ENCODE measurements around the gene CD8B2. TPM values are rescaled to one million over a fixed set of nuclear protein-coding genes. Genes with fewer than 3 reads are reported as not detected.
"Not testable (repeated sequence)": the region's sequence is repeated elsewhere in the genome, so short reads cannot be mapped to it uniquely, and the experiment has no call there.

CD8B2 gene
- not detected for polyA plus RNA-seq (2013, experiment 1 of 2; ENCODE audit: insufficient read length)
- polyA plus RNA-seq (2013, experiment 2 of 2; ENCODE audit: insufficient read length), result not detected

DNA sequence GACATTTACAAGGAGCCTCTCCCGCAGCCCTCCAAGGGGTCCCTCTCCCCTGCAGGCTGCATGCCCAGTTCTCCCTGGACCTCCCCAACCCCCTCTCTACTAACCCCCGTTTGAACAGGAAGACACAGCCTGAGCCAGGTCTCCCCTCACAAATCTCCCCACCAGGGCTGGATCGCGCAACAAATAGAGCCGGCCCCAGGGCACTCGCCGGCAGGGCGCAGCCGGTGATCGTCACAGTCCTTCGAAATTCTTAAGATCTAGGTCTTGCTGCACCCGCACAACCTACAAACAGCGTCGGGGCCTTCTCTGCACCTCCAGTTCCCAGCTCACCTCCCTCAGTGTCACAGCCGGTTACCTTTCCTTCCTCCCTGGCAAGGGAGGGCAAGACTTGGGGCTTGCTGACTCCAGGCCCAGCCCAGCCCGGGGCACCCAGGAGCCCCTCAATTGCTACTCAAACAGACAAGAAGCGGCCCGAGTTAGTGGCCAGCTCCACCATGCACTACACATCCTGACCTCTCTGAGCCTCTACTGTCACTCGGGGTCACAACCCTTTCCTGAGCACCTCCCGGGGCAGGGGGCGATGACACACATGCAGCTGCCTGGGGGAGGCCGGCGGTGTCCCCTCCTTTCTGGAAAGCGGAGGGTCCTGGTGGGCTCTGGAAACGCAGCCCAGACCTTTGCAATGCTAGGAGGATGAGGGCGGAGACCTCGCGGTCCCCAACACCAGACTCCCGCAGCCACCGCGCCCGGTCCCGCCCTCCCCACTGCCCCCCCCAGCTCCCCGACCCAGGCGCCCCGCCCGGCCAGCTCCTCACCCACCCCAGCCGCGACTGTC is at the start of gene CD8B2:
CD8B2 (plus strand) TSS at position 814 of the 835 bp plus-strand sequence. CDS start 63 bp downstream, outside the sequence.
- not testable (repeated sequence) for DNase-seq

GRCh38 chr2:106461882-106462281 is 25.3 kb upstream of the CD8B2 start:
- DNase-seq, result not testable (repeated sequence)

DNA sequence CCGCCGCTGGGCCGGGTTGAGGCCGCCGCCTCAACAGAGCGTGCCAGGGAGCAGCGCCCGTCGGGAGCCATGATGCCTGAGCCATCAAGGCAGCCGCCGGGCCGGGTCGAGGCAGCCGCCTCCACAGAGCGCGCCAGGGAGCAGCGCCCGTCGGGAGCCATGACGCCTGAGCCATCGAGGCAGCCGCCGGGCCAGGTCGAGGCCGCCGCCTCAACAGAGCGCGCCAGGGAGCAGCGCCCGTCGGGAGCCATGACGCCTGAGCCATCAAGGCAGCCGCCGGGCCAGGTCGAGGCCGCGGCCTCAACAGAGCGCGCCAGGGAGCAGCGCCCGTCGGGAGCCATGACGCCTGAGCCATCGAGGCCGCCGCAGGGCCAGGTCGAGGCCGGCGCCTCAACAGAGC is 19.6 kb upstream of the CD8B2 start:
- not testable (repeated sequence) for DNase-seq

GRCh38 chr2:106468107-106468506 is 19.1 kb upstream of the CD8B2 start, which contains the start of gene RGPD3:
TSS of gene RGPD3 (minus strand) at chr2:106468413. CDS start at chr2:106468288, 125 bp downstream.
- DNase-seq, result not testable (repeated sequence)

- DNase-seq, result not testable (repeated sequence)
Observed at GRCh38 chr2:106470658-106471057, 16.5 kb upstream of the CD8B2 start.

GRCh38 chr2:106477647-106478046 is 9.5 kb upstream of the CD8B2 start:
- DNase-seq, result not testable (repeated sequence)

GRCh38 chr2:106479563-106479962 is 7.6 kb upstream of the CD8B2 start:
- DNase-seq, result not testable (repeated sequence)

GRCh38 chr2:106487386-106488191 is 425 bp downstream of the CD8B2 start:
- DNase-seq, result not testable (repeated sequence)

DNA sequence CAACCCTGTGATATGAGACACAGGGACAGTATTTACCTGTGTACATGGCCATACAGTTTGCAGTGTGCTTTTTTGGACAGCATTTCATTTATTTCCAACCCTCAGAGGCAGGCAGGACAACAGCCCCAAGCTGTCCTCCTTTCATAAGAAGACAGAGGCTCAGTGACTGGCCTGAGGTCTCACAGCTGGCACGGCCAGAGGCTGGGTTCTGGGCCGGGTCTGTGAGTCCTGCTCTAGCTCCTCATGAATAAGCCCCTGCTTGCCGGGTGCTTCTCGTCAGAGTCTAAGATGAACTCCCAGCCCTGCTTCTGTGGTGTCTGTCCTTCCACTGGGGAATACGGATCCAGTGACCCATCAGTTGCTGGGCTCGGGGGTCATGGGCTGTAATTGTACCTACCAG is 2.5 kb downstream of the CD8B2 start:
- DNase-seq, result not testable (repeated sequence)

- DNase-seq, result not testable (repeated sequence)
Observed at GRCh38 chr2:106492399-106492798, 5.2 kb downstream of the CD8B2 start.

DNA sequence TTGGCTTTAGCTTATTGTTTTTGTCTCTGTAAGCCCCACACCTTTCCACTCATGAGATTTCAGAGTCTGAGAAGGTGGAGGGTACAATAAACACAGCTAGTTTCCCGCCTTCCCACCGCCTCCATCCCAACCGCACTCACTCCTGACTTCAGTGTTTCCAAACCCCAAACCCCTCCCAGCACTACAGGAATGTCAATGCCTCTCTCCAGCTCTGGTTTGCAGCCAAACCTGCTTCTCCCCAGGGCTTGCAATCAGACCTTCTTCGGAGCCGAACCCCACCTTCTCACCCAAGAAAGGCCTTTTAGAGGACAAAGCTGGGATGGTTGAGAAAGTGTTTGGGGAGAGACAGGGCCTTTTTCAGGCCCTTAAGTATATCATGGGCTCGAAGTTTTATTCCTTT is 5.7 kb downstream of the CD8B2 start:
- not testable (repeated sequence) for DNase-seq

DNA sequence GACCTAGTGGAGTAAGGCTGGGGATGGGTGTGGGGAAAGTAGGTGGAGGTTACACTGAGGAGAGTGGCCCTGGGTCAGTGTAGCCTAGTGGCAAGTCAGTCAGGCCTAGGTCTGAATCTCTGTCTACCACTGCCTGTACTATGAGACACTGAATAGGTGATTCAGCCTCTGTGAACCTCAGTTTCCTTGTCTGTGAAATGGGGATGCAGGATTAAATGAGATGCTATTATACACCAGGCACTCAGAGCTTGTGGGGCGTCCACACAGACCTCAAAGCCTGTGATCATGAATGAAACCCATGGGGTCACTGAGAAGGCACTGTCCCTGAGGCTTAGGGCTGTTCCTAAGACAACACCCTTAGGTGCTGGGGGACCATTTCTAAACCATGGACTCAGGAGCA is 11.4 kb downstream of the CD8B2 start:
- DNase-seq, result not testable (repeated sequence)

- not testable (repeated sequence) for DNase-seq
Observed at GRCh38 chr2:106500350-106500749, 13.2 kb downstream of the CD8B2 start.

- not testable (repeated sequence) for DNase-seq
Observed at GRCh38 chr2:106502351-106502750, 15.2 kb downstream of the CD8B2 start.

- not testable (repeated sequence) for DNase-seq
Observed at GRCh38 chr2:106504192-106504591, 17.0 kb downstream of the CD8B2 start.

GRCh38 chr2:106504787-106505186 is 17.6 kb downstream of the CD8B2 start:
- not testable (repeated sequence) for DNase-seq

- DNase-seq, result not testable (repeated sequence)
Observed at GRCh38 chr2:106506002-106506687, 19.0 kb downstream of the CD8B2 start.

- DNase-seq, result not testable (repeated sequence)
Observed at GRCh38 chr2:106508660-106509373, 21.7 kb downstream of the CD8B2 start.

DNA sequence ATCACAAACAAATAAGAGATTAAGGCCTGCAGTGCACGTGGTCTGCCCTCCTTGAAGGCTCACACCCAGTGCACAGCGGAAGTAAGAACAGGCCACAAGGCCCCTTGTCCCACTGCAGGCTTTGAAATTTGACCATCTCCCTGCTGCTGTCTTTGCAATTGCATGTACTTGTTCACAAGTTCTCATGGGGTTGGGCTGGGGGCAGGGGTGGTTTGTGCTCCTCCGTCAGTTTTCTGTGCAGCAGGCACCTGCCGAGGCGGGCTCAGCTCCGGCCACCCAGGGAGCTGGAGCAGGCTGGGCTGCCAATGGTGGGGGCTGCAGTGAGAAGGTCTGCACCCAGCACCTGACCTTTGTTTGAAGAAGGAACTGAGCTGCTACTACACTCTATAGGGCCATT is 22.2 kb downstream of the CD8B2 start:
- not testable (repeated sequence) for DNase-seq

GRCh38 chr2:106510791-106511190 is 23.6 kb downstream of the CD8B2 start:
- DNase-seq, result not testable (repeated sequence)

GRCh38 chr2:106511476-106511901 is 24.3 kb downstream of the CD8B2 start:
- peak; percentile 88 for DNase-seq

GRCh38 chr2:106511934-106512333 is 24.8 kb downstream of the CD8B2 start:
- DNase-seq, result not testable (repeated sequence)
